KOPT-K1 (cell line): ENCODE measurements around the gene STKLD1.

Experiments
- H3K27ac ChIP-seq: fragments of 200-600 bp; sonication (generic); 2 replicates; pipeline ENCODE4 v1.5.1; 2016; ENCODE audit warnings: antibody characterized with exemption, mild to moderate bottlenecking, low read depth, low read length; ENCODE audit not compliant: poor library complexity, severe bottlenecking
- H3K36me3 ChIP-seq: fragments of 200-600 bp; sonication (generic); 2 replicates; pipeline ENCODE4 v1.5.1; 2017; ENCODE audit warnings: antibody characterized with exemption, mild to moderate bottlenecking, low read length, moderate library complexity; ENCODE audit not compliant: insufficient read depth
- H3K9me3 ChIP-seq: fragments of 200-600 bp; sonication (generic); 2 replicates; pipeline ENCODE4 v1.5.1; 2017; ENCODE audit warnings: antibody characterized with exemption, low read length, mild to moderate bottlenecking; ENCODE audit not compliant: insufficient read depth, poor library complexity, severe bottlenecking

The STKLD1 gene

GRCh38 chr9:133423216-133423615 lies 47.0 kb downstream of the STKLD1 start:
- H3K36me3 ChIP-seq = no peaks in the 10 kb centered on the region
- no peaks in the 10 kb centered on the region for H3K9me3 ChIP-seq
- no peak overlapping the region for H3K27ac ChIP-seq

GRCh38 chr9:133424187-133424586 lies 48.0 kb downstream of the STKLD1 start:
- Histone ChIP-seq H3K27ac (no peak overlapping the region), H3K36me3 (no peaks in the 10 kb centered on the region), H3K9me3 (no peaks in the 10 kb centered on the region)

- H3K36me3 ChIP-seq = no peaks in the 10 kb centered on the region
- H3K27ac ChIP-seq = no peak overlapping the region
- no peaks in the 10 kb centered on the region for H3K9me3 ChIP-seq
These were observed 49.0 kb downstream of the STKLD1 start for GRCh38 chr9:133425049-133425632.

- Histone ChIP-seq H3K27ac (no peak overlapping the region), H3K36me3 (no peaks in the 10 kb centered on the region), H3K9me3 (no peaks in the 10 kb centered on the region)
These were observed 49.8 kb downstream of the STKLD1 start for GRCh38 chr9:133426011-133426410.

DNA sequence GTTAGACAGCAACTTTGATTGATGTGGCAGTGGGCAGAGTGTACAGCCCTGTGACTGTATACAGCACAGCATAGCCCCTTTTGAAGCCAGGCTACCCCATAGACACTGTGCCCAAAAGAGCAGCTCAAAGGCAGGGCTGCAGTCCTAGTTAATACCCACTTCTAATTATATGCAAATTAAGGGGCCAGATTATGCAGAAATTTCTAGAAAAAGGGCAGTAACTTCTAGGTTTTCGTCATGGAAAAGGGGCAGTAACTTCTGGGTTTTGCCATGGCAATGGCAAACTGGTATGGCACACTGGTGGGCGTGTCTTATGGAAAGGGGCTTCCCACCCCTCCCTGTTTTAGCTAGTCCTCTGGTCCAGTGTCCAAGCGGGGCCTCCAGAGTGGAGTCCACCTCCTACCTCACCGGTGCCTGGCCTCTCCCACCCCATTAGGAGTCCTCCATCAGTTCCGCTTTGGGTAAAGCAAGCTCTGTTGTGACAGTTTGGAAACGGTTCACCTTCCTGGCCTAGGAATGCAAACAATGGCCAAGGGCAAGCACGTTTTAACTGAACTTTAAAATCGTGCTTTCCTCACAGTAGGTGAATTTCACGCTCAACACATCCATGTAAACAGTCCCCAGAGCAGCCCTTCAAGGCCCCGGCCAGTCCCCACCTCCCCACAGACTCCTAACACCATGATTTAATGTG lies 51.6 kb downstream of the STKLD1 start:
- H3K27ac ChIP-seq = no peak overlapping the region
- no peaks in the 10 kb centered on the region for H3K36me3 ChIP-seq
- H3K9me3 ChIP-seq = no peaks in the 10 kb centered on the region

DNA sequence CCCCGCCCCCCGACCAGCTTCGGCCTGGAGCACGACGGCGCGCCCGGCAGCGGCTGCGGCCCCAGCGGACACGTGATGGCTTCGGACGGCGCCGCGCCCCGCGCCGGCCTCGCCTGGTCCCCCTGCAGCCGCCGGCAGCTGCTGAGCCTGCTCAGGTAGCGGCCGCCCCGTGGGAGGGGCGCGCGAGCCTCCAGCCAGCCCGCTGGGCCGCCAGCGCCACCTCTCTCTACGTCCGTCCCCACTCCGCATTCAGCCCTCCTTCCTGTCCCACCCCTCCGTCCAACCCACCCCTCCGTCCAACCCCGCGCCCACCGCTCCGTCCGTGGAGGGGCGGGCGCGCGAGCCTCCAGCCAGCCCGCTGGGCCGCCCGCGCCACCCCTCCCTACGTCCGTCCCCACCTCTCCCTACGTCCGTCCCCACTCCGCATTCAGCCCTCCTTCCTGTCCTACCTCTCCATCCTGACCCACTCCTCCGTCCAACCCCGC lies 52.5 kb downstream of the STKLD1 start:
- H3K9me3 ChIP-seq = no peaks in the 10 kb centered on the region
- no peaks in the 10 kb centered on the region for H3K36me3 ChIP-seq
- no peak overlapping the region for H3K27ac ChIP-seq

DNA sequence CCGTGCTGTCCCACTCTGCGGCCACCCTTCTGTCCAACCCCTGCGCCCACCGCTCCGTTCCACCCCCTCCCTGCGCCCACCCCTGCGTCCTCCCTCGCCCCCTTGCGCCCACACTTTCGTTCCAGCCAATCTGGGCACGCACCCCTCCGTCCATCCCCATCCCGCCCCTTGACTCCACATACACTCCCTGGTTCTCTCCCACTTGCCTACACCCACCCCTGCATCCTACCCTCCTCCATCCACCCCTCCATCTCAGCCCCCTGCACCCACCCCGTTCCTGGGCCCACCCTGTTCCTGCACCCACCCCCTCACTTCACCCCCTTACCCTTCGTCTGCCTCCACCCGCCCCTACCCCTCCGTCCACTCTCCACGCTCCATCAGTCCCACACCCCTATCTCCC lies 53.0 kb downstream of the STKLD1 start:
- H3K9me3 ChIP-seq = no peaks in the 10 kb centered on the region
- no peaks in the 10 kb centered on the region for H3K36me3 ChIP-seq
- H3K27ac ChIP-seq = no peak overlapping the region

GRCh38 chr9:133429641-133430161 lies 53.5 kb downstream of the STKLD1 start:
- no peaks in the 10 kb centered on the region for H3K36me3 ChIP-seq
- H3K9me3 ChIP-seq = no peaks in the 10 kb centered on the region
- H3K27ac ChIP-seq = no peak overlapping the region

DNA sequence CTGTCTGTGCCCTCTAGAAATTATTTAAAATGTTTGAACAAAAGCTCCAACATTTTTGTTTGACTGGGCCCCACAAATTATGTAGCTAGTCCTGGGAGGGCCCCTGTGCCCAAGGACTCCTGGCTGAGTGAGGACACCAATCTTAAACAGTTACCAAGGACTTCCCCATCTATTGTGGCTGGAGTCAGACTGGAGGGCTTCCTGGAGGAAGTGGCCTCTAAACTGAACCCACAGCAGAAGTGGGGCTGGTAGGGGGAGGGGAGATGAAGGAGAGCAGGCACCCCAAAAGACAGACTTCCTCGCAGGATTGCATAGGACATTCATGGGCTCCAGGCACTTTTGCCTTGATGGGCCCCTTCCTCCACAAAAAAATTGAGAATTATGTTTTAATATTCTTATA lies 54.1 kb downstream of the STKLD1 start:
- H3K9me3 ChIP-seq = no peaks in the 10 kb centered on the region
- H3K27ac ChIP-seq = no peak overlapping the region
- H3K36me3 ChIP-seq = no peaks in the 10 kb centered on the region

GRCh38 chr9:133433351-133433843 lies 57.2 kb downstream of the STKLD1 start:
- no peak overlapping the region for H3K27ac ChIP-seq
- H3K36me3 ChIP-seq = no peaks in the 10 kb centered on the region
- H3K9me3 ChIP-seq = no peaks in the 10 kb centered on the region

GRCh38 chr9:133436681-133437080 lies 60.5 kb downstream of the STKLD1 start:
- Histone ChIP-seq H3K9me3 (no peaks in the 10 kb centered on the region), H3K27ac (no peak overlapping the region), H3K36me3 (no peaks in the 10 kb centered on the region)

GRCh38 chr9:133437753-133438531 lies 61.8 kb downstream of the STKLD1 start:
- no peak overlapping the region for H3K27ac ChIP-seq
- H3K36me3 ChIP-seq = no peaks in the 10 kb centered on the region
- H3K9me3 ChIP-seq = no peaks in the 10 kb centered on the region

DNA sequence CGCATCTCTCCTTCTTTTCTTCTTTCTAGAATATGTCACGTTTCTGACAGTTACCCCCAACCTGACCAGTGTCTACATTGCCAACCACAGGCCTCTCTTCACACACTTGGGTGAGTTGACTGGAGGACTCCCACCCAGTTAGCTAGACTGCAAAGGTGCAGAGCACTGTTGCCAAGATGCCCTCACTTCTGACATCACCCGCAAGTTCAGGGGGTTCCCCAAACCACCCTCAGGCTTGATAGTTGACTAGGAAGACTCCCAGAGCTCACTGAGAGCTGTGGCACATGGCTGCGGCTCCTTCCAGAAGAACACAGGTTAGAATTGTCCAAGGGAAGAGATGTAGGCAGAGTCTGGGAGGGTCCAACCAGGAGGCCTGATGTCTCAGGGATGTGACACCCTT lies 63.2 kb downstream of the STKLD1 start:
- no peaks in the 10 kb centered on the region for H3K9me3 ChIP-seq
- no peaks in the 10 kb centered on the region for H3K36me3 ChIP-seq
- no peak overlapping the region for H3K27ac ChIP-seq

DNA sequence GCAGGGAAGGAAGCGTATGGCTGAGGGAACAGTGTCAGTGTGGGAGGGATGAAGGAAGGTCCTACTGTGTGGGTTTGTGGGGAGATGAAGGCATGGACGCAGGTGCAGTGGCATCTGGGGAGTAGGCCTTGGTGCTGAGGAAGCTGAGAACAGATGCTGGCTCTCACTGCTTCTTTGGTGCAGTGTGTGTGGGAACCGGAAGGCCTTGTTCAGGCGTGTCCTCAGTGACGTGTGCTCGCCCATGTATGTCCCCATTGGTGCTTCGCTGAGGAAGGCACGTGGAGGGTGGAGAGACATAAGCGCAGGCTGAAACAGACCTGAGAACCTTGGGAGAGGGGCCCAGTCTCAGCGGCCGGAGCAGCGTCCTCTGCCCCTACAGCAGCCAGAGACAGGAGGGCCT lies 64.7 kb downstream of the STKLD1 start:
- no peaks in the 10 kb centered on the region for H3K9me3 ChIP-seq
- H3K36me3 ChIP-seq = no peaks in the 10 kb centered on the region
- H3K27ac ChIP-seq = no peak overlapping the region

DNA sequence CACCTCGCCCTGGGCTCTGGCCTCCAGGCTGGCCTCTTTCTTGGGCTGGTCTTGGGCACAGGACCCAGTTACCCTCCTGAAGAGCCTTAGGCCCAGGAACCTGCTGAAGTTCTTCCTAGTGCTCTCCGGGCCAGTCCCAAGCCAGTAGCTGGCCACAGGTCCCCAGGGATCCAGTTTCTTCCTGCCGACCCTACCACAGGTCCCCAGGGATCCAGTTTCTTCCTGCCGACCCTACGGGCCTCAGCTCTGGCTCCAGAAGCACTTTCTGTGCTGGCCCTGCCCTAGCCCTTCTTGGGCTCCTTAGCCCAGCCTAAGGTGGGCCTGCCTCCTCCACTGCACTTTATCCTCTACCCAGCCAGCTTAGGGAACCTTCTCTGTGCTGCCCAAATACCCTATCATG lies 65.4 kb downstream of the STKLD1 start:
- H3K27ac ChIP-seq = no peak overlapping the region
- H3K9me3 ChIP-seq = no peaks in the 10 kb centered on the region
- H3K36me3 ChIP-seq = no peaks in the 10 kb centered on the region
